Mesenteric fat pad (tissue), 1 donor: ENCODE measurements around the gene ADAM20. TPM values are rescaled to one million over a fixed set of nuclear protein-coding genes. Genes with fewer than 3 reads are reported as not detected.

Experiments
- total RNA-seq: library from RNA; stranded (reverse); fragmentation: NEBNext Ultra II Directional; extraction: Animal tissue kit (Norgen Biotek cat#: 25700); gene quantifications from one replicate; pipeline ENCODE4 v1.2.1, GENCODE V29; 2021
- donor health status: DM: yes; HTN: yes; CAD: no.

ADAM20 gene
- total RNA-seq, 1 donor from 2014 or later = 1.1 TPM

Other genes with a start within 250 kb of the ADAM20 start
- 25.3 TPM for gene COX16, start 175.3 kb downstream of the ADAM20 start, total RNA-seq
- 23.9 TPM for gene SYNJ2BP, start 117.9 kb downstream of the ADAM20 start, total RNA-seq
- gene ADAM21, start 82.8 kb downstream of the ADAM20 start, total RNA-seq = 0.13 TPM
- gene MED6, start 65.7 kb upstream of the ADAM20 start, total RNA-seq = 24.7 TPM
- 0.51 TPM for gene TTC9, start 106.9 kb upstream of the ADAM20 start, total RNA-seq